ENCODE data around the gene DENND1A.

DNA sequence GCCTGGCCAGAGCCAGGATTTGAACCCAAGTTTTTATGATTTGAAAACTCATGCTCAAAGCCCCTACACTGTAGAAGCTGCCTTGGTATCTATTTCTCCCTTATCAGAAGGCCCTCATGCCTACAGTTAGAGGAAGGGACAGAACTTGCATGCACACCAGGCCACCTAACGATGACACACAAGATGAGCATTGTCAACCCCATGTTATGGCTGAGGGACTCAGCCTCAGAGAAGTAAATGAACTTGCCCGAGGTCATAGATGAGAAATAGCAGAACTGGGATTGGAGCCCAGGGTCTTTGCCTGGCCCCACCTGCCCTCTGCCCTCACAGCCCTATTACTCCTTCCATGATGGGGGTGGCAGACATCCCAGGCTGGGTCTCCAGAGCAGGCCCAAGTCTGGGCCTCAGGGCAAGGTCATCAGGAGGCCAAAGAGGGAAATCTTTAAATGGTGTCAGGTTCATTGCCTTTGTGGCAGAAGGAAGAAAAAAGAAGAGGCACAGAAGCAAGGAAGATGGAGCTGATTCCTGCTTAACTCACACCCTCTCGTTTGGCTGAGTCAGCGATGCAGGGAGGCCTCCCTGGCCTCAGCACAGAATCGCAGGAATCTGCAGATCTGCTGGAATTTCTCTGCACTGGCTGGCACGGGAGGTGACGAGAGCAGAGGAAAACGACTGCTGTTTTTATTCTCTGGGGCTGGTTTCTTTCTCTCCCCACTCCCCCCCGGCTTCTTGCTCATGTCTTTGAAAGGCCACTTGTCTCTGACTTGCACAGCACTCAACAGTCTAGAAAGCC, 594.5 kb downstream of the DENND1A start:
- TF ChIP-seq, protein P1, sequence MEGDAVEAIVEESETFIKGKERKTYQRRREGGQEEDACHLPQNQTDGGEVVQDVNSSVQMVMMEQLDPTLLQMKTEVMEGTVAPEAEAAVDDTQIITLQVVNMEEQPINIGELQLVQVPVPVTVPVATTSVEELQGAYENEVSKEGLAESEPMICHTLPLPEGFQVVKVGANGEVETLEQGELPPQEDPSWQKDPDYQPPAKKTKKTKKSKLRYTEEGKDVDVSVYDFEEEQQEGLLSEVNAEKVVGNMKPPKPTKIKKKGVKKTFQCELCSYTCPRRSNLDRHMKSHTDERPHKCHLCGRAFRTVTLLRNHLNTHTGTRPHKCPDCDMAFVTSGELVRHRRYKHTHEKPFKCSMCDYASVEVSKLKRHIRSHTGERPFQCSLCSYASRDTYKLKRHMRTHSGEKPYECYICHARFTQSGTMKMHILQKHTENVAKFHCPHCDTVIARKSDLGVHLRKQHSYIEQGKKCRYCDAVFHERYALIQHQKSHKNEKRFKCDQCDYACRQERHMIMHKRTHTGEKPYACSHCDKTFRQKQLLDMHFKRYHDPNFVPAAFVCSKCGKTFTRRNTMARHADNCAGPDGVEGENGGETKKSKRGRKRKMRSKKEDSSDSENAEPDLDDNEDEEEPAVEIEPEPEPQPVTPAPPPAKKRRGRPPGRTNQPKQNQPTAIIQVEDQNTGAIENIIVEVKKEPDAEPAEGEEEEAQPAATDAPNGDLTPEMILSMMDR (IDR thresholded peaks at IDR 0.05; ENCODE audit: low read depth, low read length, missing input control): no peak
- TF ChIP-seq ZBTB33 (IDR thresholded peaks at IDR 0.05) (no peak), EGR1 (IDR thresholded peaks at IDR 0.05; ENCODE audit: low read depth in 2 of 2) (no peak)
